Measurements from ENCODE around the gene EIF2S2. TPM values are rescaled to one million over a fixed set of nuclear protein-coding genes. Genes with fewer than 3 reads are reported as not detected.
"Not testable (repeated sequence)": the region's sequence is repeated elsewhere in the genome, so short reads cannot be mapped to it uniquely, and the experiment has no call there.

Gene EIF2S2
- 148 and 161 TPM in 2 replicates for total RNA-seq

GRCh38 chr20:34111702-34112599, at the start of gene EIF2S2:
TSS of gene EIF2S2 (minus strand) at chr20:34112243. CDS start at chr20:34112110, 133 bp downstream.
- DNase-seq (ENCODE audit: low read depth), result peak; percentile 97

DNA sequence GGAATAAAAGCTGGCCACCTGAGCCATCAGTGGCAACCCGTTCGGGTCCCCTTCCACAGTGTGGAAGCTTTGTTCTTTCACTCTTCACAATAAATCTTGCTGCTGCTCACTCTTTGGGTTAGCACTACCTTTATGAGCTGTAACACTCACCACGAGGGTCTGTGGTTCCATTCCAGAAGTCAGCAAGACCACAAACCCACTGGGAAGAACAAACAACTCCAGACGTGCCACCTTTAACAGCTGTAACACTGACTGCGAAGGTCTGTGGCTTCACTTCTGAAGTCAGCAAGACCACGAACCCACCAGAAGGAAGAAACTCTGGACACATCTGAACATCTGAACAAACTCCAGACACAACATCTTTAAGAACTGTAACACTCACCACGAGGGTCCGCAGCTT, 45.7 kb upstream of the EIF2S2 start:
- DNase-seq (ENCODE audit: low read depth), result not testable (repeated sequence)

DNA sequence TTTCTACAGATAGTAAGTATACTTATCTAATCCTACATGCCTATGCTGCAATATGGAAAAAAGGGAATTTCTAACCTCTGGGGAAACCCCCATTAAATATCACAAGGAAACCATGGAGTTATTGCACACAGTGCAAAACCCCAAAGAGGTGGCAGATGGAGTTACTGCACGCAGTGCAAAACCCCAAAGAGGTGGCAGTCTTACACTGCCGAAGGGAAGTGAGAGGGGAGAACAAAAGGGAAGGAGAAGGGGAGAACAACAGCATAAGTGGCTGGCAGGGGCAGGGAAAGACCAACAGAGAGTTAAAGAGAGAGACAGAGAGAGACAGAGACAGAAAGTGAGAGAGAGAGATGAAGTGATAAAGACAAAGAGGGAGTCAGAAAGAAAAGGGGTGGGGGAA, 43.8 kb upstream of the EIF2S2 start:
- DNase-seq (ENCODE audit: low read depth), result no peak

GRCh38 chr20:34153169-34153568, 41.1 kb upstream of the EIF2S2 start:
- DNase-seq (ENCODE audit: low read depth), result not testable (repeated sequence)

DNA sequence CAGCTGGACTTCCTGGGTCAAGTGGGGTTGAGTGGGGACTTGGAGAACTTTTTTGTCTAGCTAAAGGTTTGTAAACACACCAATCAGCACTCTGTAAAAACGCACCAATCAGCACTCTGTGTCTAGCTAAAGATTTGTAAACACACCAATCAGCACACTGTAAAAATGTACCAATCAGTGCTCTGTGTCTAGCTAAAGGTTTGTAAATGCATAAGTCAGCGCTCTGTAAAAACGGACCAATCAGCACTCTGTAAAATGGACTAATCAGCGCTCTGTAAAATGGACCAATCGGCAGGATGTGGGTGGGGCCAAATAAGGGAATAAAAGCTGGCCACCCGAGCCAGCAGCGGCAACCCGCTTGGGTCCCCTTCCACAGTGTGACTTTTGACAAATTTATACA, 40.0 kb upstream of the EIF2S2 start:
- DNase-seq (ENCODE audit: low read depth), result not testable (repeated sequence)

DNA sequence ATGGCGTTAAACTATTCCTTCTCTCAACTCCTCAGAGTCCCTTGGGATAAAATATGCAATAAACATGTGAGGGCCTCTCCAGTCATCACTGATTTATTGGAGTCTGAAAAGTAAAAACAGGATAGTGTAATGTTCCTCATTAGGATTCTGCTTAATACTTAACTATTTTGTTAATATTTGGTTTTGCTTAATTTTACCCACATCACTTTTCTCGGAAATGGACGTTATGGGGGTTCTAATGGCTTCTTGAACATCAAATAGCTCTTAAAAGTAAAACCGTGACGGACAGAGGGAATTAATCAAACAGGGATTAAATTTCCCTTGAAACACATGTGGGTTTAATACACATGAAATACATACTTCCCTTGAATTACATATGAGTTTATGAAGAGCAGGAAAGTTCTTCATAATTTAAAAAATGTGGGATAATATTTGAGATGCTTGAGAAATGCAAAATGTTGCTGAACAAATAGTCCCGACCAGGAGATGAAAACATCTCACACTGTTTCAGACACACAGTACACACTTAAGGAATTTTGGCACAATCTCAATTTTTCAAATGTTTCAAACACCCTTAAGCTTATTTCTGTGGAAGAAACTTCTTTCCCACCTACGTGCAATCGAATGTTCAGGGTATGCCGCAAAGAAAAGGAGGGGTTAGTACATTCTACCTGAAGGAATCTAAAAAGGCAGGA, 38.4 kb upstream of the EIF2S2 start:
- DNase-seq (ENCODE audit: low read depth), result no peak

GRCh38 chr20:34145280-34145819, 33.3 kb upstream of the EIF2S2 start:
- no peak for DNase-seq (ENCODE audit: low read depth)

- DNase-seq (ENCODE audit: low read depth), result no peak
Observed at GRCh38 chr20:34143951-34144350, 31.9 kb upstream of the EIF2S2 start.

DNA sequence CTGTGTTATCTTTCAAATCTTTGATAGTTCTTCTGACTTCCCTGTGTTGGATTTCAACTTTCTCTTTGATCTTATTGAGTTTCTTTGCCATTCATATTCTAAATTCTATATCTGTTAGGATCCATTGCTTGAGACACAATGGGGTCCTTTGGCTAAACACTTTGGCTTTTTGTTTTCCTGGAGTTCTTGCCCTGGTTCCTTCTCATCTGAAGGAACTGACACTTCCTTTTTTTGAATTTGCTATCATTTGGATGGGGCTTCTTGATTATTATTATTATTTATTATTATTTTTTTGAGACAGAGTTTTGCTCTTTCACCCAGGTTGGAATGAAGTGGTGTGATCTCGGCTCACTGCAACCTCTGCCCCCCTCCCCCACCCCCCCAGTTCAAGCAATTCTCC, 30.1 kb upstream of the EIF2S2 start:
- DNase-seq (ENCODE audit: low read depth), result no peak

DNA sequence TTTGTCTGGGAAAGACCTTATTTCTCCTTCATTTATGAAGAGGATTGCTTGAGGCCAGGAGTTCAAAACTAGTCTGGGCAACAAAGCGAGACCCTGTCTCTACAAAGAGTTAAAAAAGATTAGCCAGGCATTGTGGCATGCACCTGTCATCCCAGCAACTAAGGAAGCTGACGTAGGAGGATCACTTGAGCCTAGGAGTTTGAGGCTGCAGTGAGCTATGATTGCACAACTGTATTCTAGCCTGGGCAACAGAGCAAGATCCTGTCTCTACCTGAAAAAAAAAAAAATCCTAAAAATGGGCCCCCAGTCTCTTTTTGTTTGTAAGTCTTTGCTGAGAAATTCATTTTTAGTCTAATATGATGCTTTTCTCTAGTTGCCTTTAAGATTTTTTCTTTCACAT, 29.2 kb upstream of the EIF2S2 start:
- DNase-seq (ENCODE audit: low read depth), result no peak

GRCh38 chr20:34135525-34136275, 23.7 kb upstream of the EIF2S2 start:
- DNase-seq (ENCODE audit: low read depth), result not testable (repeated sequence)

DNA sequence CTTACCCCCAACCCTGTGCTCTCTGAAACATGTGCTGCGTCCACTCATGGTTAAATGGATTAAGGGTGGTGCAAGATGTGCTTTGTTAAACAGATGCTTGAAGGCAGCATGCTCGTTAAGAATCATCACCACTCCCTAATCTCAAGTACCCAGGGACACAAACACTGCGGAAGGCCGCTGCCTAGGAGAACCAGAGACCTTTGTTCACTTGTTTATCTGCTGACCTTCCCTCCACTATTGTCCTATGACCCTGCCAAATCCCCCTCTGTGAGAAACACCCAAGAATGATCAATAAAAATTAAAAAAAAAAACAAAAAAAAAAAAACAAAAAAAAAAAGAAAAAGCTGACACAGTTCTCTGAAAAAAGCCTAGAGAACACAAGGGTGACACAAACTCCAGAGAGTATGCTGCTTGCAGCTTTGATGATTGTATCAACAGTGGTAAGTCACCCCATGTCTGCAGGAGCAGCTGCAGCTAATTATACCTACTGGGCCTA, 21.4 kb upstream of the EIF2S2 start:
- DNase-seq (ENCODE audit: low read depth), result not testable (repeated sequence)

DNA sequence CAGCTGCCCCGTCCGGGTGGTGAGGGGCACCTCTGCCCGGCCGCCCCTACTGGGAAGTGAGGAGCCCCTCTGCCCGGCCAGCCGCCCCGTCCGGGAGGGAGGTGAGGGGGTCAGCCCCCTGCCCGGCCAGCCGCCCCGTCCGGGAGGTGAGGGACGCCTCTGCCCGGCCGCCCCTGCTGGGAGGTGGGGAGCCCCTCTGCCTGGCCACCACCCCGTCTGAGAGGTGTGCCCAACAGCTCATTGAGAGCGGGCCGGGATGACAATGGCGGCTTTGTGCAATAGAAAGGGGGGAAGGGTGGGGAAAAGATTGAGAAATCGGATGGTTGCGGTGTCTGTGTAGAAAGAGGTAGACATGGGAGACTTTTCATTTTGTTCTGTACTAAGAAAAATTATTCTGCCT, 20.9 kb upstream of the EIF2S2 start:
- not testable (repeated sequence) for DNase-seq (ENCODE audit: low read depth)

GRCh38 chr20:34132491-34132890, 20.4 kb upstream of the EIF2S2 start:
- not testable (repeated sequence) for DNase-seq (ENCODE audit: low read depth)

GRCh38 chr20:34131491-34131890, 19.4 kb upstream of the EIF2S2 start:
- DNase-seq (ENCODE audit: low read depth), result no peak

- DNase-seq (ENCODE audit: low read depth), result peak; percentile 64
Observed at GRCh38 chr20:34129518-34130162, 17.6 kb upstream of the EIF2S2 start.

- DNase-seq (ENCODE audit: low read depth), result no peak
Observed at GRCh38 chr20:34127792-34128191, 15.7 kb upstream of the EIF2S2 start.

GRCh38 chr20:34124469-34125249, 12.6 kb upstream of the EIF2S2 start:
- DNase-seq (ENCODE audit: low read depth), result no peak

DNA sequence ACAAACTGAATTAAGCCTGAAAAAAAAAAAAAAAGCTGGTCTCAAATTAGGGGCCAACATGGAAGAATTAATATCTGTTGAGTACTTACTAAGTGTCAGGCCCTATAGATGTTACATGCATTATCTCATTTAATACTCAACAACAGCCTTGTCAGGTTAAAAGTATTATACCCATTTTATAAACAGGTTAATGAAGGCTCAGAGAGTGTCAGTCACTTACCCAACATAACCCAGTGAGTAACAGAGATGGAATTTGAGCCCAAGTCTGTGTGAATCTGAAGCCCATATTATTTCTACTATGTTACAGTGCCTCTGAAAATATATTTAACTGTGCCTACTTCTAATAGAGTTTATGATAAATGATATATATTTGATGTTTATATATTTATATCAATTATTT, 11.3 kb upstream of the EIF2S2 start:
- no peak for DNase-seq (ENCODE audit: low read depth)

- no peak for DNase-seq (ENCODE audit: low read depth)
Observed at GRCh38 chr20:34122274-34122980, 10.4 kb upstream of the EIF2S2 start.
